ENCODE data around the gene BATF.

DNA sequence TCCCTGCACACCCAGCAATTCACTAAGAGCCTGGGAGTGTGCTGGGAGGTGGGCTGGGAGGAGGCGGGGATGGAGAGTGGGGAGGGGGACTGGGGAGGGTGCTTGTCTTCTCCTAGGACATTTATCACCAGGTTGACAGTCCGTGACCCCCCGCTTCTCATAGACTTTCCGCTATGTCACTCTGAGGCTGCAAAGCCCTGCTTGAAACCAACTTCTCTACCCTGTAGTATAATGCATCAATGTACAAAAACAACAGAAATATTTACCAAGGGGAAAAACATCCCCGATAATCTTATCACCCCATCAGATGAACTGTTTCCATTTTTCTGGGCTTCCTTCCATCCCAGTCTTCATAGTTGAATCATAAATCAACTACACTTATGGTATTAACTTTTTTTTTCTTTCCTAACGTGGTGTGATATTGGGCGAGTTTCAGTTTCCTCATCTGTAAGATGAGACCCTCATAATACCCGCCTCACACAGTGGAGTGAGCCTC is 28.6 kb upstream of the BATF start:
- TF ChIP-seq, protein P1, sequence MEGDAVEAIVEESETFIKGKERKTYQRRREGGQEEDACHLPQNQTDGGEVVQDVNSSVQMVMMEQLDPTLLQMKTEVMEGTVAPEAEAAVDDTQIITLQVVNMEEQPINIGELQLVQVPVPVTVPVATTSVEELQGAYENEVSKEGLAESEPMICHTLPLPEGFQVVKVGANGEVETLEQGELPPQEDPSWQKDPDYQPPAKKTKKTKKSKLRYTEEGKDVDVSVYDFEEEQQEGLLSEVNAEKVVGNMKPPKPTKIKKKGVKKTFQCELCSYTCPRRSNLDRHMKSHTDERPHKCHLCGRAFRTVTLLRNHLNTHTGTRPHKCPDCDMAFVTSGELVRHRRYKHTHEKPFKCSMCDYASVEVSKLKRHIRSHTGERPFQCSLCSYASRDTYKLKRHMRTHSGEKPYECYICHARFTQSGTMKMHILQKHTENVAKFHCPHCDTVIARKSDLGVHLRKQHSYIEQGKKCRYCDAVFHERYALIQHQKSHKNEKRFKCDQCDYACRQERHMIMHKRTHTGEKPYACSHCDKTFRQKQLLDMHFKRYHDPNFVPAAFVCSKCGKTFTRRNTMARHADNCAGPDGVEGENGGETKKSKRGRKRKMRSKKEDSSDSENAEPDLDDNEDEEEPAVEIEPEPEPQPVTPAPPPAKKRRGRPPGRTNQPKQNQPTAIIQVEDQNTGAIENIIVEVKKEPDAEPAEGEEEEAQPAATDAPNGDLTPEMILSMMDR (conservative IDR thresholded peaks at IDR 0.05): no peak
- no peak for TF ChIP-seq EZH2 (IDR thresholded peaks at IDR 0.05; ENCODE audit: low read depth)
